ENCODE measurements around the gene SLAMF9. TPM values are rescaled to one million over a fixed set of nuclear protein-coding genes. Genes with fewer than 3 reads are reported as not detected.

Gene SLAMF9
- total RNA-seq, 1 donor from 2014 or later: not detected

GRCh38 chr1:159951551-159951950 lies 2.5 kb downstream of the SLAMF9 start:
- Histone ChIP-seq H3K36me3 (no peaks in the 10 kb centered on the region), H3K4me3 (no peak overlapping the region), H3K4me1 (no peaks in the 10 kb centered on the region), H3K27ac (no peak overlapping the region), H3K27me3 (no peaks in the 10 kb centered on the region), H3K9me3 (no peaks in the 10 kb centered on the region)
- DNase-seq (ENCODE audit: low spot score in 2 of 2): peak in 1 of 2 donors; percentile 58
- intact Hi-C loops (cut with DNase I): no loop called here
- no peak for TF ChIP-seq CTCF (IDR thresholded peaks at IDR 0.05)

DNA sequence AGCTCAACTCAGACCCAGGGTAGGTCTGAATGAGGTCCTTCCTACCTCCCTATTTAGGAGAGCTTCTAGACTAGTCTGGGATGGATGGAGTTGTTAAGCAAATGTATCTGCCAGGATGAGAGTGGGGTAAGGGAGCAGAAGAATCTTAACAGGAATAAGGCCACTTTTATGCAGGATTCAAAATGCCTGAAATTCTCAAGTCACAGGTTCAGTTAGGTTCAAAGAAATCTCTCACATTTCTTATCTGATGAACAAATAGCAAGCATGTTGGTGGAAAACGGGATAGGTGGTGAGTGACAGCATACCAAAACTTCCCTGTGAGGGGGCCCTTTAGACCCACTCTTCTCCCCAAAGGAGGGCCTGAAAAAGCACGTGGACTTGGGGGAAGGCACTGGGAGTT lies 3.0 kb downstream of the SLAMF9 start:
- Histone ChIP-seq H3K9me3 (no peaks in the 10 kb centered on the region), H3K27ac (no peak overlapping the region), H3K4me1 (peaks cover 0 to under 1% of the 10 kb centered on the region in 2 donors), H3K27me3 (no peaks in the 10 kb centered on the region), H3K4me3 (no peak overlapping the region), H3K36me3 (no peaks in the 10 kb centered on the region)
- no peak for DNase-seq (ENCODE audit: low spot score in 2 of 2)
- intact Hi-C loops (cut with DNase I): no loop called here
- TF ChIP-seq CTCF (IDR thresholded peaks at IDR 0.05): no peak

DNA sequence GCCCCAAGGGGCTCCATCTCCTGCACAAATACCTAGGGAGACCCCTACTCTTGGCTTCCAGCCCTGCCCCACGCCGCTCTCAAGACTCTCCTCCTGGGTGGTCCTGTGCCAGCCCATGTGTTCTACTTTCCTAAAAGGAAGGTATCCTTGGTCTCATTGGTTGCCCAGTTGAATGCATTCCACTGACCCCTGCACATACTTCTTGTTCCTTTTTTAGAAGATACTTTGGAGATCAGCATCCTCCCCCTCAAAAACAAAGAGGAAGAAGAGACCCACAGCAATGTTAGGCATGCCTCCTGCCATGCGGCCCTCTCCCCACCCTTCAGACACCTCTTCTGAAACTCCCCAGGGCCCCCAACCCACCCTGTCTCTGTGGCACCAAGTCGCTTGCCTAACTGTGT lies 4.1 kb downstream of the SLAMF9 start:
- Histone ChIP-seq H3K27me3 (no peaks in the 10 kb centered on the region), H3K27ac (no peak overlapping the region), H3K4me1 (peaks cover 0 to 11% of the 10 kb centered on the region in 2 donors), H3K9me3 (no peaks in the 10 kb centered on the region), H3K36me3 (no peaks in the 10 kb centered on the region), H3K4me3 (no peak overlapping the region)
- intact Hi-C loops (cut with DNase I): loop anchor here (5.0 kb wide), 1 partner anchor 153 kb away; no protein-coding TSS in a partner anchor
- no peak for DNase-seq (ENCODE audit: low spot score in 2 of 2)
- no peak for TF ChIP-seq CTCF (IDR thresholded peaks at IDR 0.05)

GRCh38 chr1:159949123-159949522 lies 4.9 kb downstream of the SLAMF9 start:
- intact Hi-C loops (cut with DNase I): loop anchor here (5.0 kb wide), 1 partner anchor 152 kb away; no protein-coding TSS in a partner anchor
- H3K27me3 ChIP-seq: no peaks in the 10 kb centered on the region
- no peak overlapping the region for H3K27ac ChIP-seq
- no peak for TF ChIP-seq CTCF (IDR thresholded peaks at IDR 0.05)
- no peak for DNase-seq (ENCODE audit: low spot score in 2 of 2)
- H3K4me1 ChIP-seq: peaks cover 0 to 11% of the 10 kb centered on the region in 2 donors
- no peaks in the 10 kb centered on the region for H3K9me3 ChIP-seq
- no peak overlapping the region for H3K4me3 ChIP-seq
- no peaks in the 10 kb centered on the region for H3K36me3 ChIP-seq

- no peak overlapping the region for H3K4me3 ChIP-seq
- intact Hi-C loops (cut with DNase I): loop anchor here (5.0 kb wide), 1 partner anchor 151 kb away; no protein-coding TSS in a partner anchor
- no peak for TF ChIP-seq CTCF (IDR thresholded peaks at IDR 0.05)
- DNase-seq (ENCODE audit: low spot score in 2 of 2): no peak
- H3K27me3 ChIP-seq: no peaks in the 10 kb centered on the region
- H3K4me1 ChIP-seq: peaks cover 0 to 11% of the 10 kb centered on the region in 2 donors
- no peaks in the 10 kb centered on the region for H3K9me3 ChIP-seq
- H3K36me3 ChIP-seq: no peaks in the 10 kb centered on the region
- no peak overlapping the region for H3K27ac ChIP-seq
Measured at GRCh38 chr1:159947942-159948341, 6.1 kb downstream of the SLAMF9 start.

Measured in ascending aorta (tissue), 2 donors.